ENCODE measurements around the gene ATP6V0E1. TPM values are rescaled to one million over a fixed set of nuclear protein-coding genes. Genes with fewer than 3 reads are reported as not detected.
"Not testable (repeated sequence)": the region's sequence is repeated elsewhere in the genome, so short reads cannot be mapped to it uniquely, and the experiment has no call there.

Gene ATP6V0E1
- total RNA-seq, 2 experiments from 2014 or later, result 102 to 109 TPM

GRCh38 chr5:173018358-173018757 lies 34.8 kb downstream of the ATP6V0E1 start:
- Mint-ChIP-seq H3K9me3 (ENCODE audit: low read depth) (no peaks in the 10 kb centered on the region), H3K36me3 (ENCODE audit: low read depth) (peaks cover 39% of the 10 kb centered on the region), H3K27ac (peak overlapping the region; percentile 68), H3K27me3 (no peaks in the 10 kb centered on the region), H3K4me1 (peaks cover 36% of the 10 kb centered on the region), H3K4me3 (no peak overlapping the region)
- ChIA-PET POLR2A (interaction anchor here (0.7 kb wide), 1 partner anchor 24 kb away, joined by 3 read pairs; no protein-coding TSS in a partner anchor), CTCF (interaction anchor here (1.3 kb wide), 1 partner anchor 24 kb away, joined by 3 read pairs; no protein-coding TSS in a partner anchor)
- no peak for ATAC-seq
- no peak for DNase-seq
- intact Hi-C loops (cut with DNase I, micrococcal nuclease), result no loop called here

DNA sequence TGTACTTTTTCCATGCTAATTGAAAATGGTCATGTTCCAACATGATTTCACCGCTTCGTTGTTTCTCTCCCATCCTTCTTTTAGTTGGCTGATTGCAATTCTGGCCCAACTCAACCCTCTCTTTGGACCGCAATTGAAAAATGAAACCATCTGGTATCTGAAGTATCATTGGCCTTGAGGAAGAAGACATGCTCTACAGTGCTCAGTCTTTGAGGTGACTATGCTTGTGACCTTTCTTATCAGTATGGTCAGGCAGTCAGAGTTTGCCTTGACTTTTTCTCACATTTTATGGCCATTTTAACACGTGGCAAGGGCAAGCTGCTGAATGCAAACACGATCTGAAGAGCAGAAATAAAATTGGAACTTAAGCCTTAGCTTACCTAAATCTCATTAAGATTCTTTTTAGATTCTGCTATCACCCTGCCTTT lies 36.6 kb downstream of the ATP6V0E1 start:
- Mint-ChIP-seq H3K27me3 (no peaks in the 10 kb centered on the region), H3K4me1 (peaks cover 31% of the 10 kb centered on the region), H3K27ac (no peak overlapping the region), H3K9me3 (ENCODE audit: low read depth) (no peaks in the 10 kb centered on the region), H3K36me3 (ENCODE audit: low read depth) (peaks cover 43% of the 10 kb centered on the region), H3K4me3 (no peak overlapping the region)
- ChIA-PET CTCF (interaction anchor here (1.0 to 1.3 kb wide), 2 partner anchors 15 to 37 kb away, joined by 3 to 4 read pairs; partner anchors contain the start of gene ATP6V0E1), POLR2A (no interaction called here)
- intact Hi-C loops (cut with DNase I, micrococcal nuclease), result no loop called here
- ATAC-seq (no peak), DNase-seq (no peak)

- intact Hi-C loops (cut with DNase I, micrococcal nuclease), result no loop called here
- ChIA-PET CTCF (interaction anchor here (1.0 to 1.3 kb wide), 2 partner anchors 15 to 37 kb away, joined by 3 to 4 read pairs; partner anchors contain the start of gene ATP6V0E1), POLR2A (no interaction called here)
- no peak overlapping the region for H3K4me3 Mint-ChIP-seq
- no peak for ATAC-seq
- DNase-seq, result no peak
- H3K27ac Mint-ChIP-seq, result no peak overlapping the region
- no peaks in the 10 kb centered on the region for H3K27me3 Mint-ChIP-seq
- no peaks in the 10 kb centered on the region for H3K9me3 Mint-ChIP-seq (ENCODE audit: low read depth)
- H3K4me1 Mint-ChIP-seq, result peaks cover 26% of the 10 kb centered on the region
- H3K36me3 Mint-ChIP-seq (ENCODE audit: low read depth), result peaks cover 46% of the 10 kb centered on the region
Observed at GRCh38 chr5:173020643-173021042, 37.1 kb downstream of the ATP6V0E1 start.

DNA sequence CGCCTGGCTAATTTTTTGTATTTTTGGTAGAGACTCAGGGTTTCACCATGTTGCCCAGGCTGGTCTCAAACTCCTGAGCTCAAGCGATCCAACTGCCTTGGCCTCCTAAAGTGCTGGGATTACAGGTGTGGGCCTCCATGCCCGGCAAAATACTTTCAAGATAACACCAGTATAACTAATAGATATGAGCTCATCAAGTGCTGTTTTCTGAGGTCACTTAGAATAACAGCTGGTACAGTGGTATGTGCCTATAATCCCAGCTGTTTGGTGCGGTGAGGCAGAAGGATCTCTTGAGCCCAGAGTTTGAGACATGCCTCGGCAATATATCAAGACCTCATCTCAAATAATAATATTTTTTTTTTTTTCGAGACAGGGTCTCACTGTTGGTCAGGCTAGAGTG lies 42.1 kb downstream of the ATP6V0E1 start:
- CTCF ChIA-PET, result interaction anchor here (0.6 to 1.4 kb wide), 2 partner anchors 9 to 209 kb away, joined by 3 to 4 read pairs; no protein-coding TSS in a partner anchor
- Mint-ChIP-seq H3K4me3 (no peak overlapping the region), H3K36me3 (ENCODE audit: low read depth) (peaks cover 38% of the 10 kb centered on the region), H3K9me3 (ENCODE audit: low read depth) (no peaks in the 10 kb centered on the region), H3K4me1 (peaks cover 6% of the 10 kb centered on the region), H3K27ac (no peak overlapping the region), H3K27me3 (no peaks in the 10 kb centered on the region)
- DNase-seq, result no peak
- intact Hi-C loops (cut with DNase I, micrococcal nuclease), result no loop called here
- POLR2A ChIA-PET, result interaction anchor here (0.6 kb wide), 1 partner anchor 188 kb away, joined by 3 read pairs; no protein-coding TSS in a partner anchor
- ATAC-seq, result no peak

DNA sequence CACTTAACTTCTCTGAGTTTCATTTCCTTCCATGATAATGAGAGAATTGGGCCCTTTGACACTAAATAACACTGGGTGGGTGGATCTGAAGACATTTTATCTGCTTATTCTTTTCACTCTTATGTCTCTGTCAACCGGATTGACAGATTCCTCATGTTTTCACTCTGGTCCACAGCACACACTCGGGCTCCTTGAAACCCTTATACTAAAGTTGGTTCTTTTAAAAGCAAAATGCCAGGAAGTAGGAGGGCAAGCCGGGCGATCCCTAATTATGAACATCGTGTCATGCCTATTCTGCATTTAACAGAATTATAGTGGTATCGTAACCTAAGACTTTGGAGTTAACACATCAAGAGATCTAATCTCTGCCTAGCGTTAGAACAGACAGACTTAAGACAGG lies 44.3 kb downstream of the ATP6V0E1 start:
- no peaks in the 10 kb centered on the region for H3K27me3 Mint-ChIP-seq
- intact Hi-C loops (cut with DNase I, micrococcal nuclease), result no loop called here
- peaks cover 22% of the 10 kb centered on the region for H3K36me3 Mint-ChIP-seq (ENCODE audit: low read depth)
- no peak overlapping the region for H3K4me3 Mint-ChIP-seq
- H3K9me3 Mint-ChIP-seq (ENCODE audit: low read depth), result no peaks in the 10 kb centered on the region
- DNase-seq (no peak), ATAC-seq (no peak)
- H3K27ac Mint-ChIP-seq, result no peak overlapping the region
- H3K4me1 Mint-ChIP-seq, result peaks cover 8% of the 10 kb centered on the region
- ChIA-PET CTCF (no interaction called here), POLR2A (no interaction called here)

GRCh38 chr5:173028811-173029327 lies 45.3 kb downstream of the ATP6V0E1 start:
- ChIA-PET CTCF (interaction anchor here (0.9 to 1.4 kb wide), 2 partner anchors 12 to 45 kb away, joined by 4 read pairs; partner anchors contain the start of gene ATP6V0E1), POLR2A (no interaction called here)
- no peak for DNase-seq
- H3K27ac Mint-ChIP-seq, result no peak overlapping the region
- intact Hi-C loops (cut with DNase I, micrococcal nuclease), result no loop called here
- peaks cover 16% of the 10 kb centered on the region for H3K4me1 Mint-ChIP-seq
- H3K27me3 Mint-ChIP-seq, result no peaks in the 10 kb centered on the region
- H3K36me3 Mint-ChIP-seq (ENCODE audit: low read depth), result peaks cover 20% of the 10 kb centered on the region
- no peak overlapping the region for H3K4me3 Mint-ChIP-seq
- no peaks in the 10 kb centered on the region for H3K9me3 Mint-ChIP-seq (ENCODE audit: low read depth)
- no peak for ATAC-seq

DNA sequence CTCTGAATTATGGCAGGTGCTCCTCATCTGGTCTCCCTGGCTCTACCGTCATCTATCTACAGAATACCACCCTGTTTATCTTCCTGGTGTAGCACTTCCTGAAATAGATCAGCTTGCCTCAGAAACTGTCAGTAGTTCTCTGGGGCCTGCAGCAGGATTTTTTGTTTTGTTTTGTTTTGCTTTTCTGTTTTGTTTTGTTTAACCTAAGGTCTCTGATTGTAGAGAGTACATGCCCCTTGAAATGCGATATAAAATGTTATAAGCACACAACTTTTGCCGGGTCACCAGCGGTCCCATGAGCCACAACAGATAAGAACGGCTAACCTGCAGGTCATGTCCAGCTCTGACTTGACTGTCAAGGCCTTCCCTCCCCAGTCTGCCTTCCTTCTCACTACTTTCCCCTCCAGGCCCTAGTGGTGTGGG lies 45.9 kb downstream of the ATP6V0E1 start:
- DNase-seq, result no peak
- ChIA-PET CTCF (interaction anchor here (0.5 to 1.6 kb wide), 5 partner anchors 12 to 266 kb away, joined by 3 to 5 read pairs (median 4); partner anchors contain the start of gene ATP6V0E1), POLR2A (no interaction called here)
- ATAC-seq, result peak; percentile 43
- Mint-ChIP-seq H3K4me1 (peaks cover 20% of the 10 kb centered on the region), H3K27ac (no peak overlapping the region), H3K9me3 (ENCODE audit: low read depth) (no peaks in the 10 kb centered on the region), H3K27me3 (no peaks in the 10 kb centered on the region), H3K36me3 (ENCODE audit: low read depth) (peaks cover 22% of the 10 kb centered on the region), H3K4me3 (no peak overlapping the region)
- intact Hi-C loops (cut with DNase I, micrococcal nuclease), result no loop called here

- POLR2A ChIA-PET; H3K27me3 Mint-ChIP-seq; intact Hi-C loops (cut with DNase I, micrococcal nuclease); ATAC-seq; CTCF ChIA-PET; DNase-seq; H3K27ac Mint-ChIP-seq; H3K9me3 Mint-ChIP-seq (ENCODE audit: low read depth); H3K4me3 Mint-ChIP-seq: not testable (repeated sequence)
- H3K4me1 Mint-ChIP-seq, result peaks cover 42% of the 10 kb centered on the region
- peaks cover 38% of the 10 kb centered on the region for H3K36me3 Mint-ChIP-seq (ENCODE audit: low read depth)
Observed at GRCh38 chr5:173032096-173032495, 48.5 kb downstream of the ATP6V0E1 start.

DNA sequence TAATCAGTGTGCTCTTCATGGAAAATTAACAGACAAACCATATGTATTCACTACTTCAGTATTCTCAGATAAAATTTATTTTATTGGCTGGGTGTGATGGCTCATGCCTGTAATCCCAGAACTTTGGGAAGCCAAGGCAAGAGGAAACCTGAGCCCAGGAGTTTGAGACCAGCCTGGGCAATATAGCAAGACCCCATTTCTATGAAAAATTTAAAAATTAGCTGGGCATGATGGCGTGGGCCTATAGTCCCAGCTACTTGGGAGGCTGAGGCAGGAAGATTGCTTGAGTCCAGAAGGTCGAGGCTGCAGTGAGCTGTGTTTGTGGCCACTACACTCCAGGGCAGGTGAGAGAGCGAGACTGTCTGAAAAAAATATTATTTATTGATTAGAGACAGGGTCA lies 49.2 kb downstream of the ATP6V0E1 start:
- ChIA-PET POLR2A (no interaction called here), CTCF (interaction anchor here (1.3 kb wide), 1 partner anchor 51 kb away, joined by 4 read pairs; no protein-coding TSS in a partner anchor)
- H3K27ac Mint-ChIP-seq, result no peak overlapping the region
- ATAC-seq, result no peak
- no peaks in the 10 kb centered on the region for H3K9me3 Mint-ChIP-seq (ENCODE audit: low read depth)
- H3K27me3 Mint-ChIP-seq, result no peaks in the 10 kb centered on the region
- DNase-seq, result no peak
- H3K4me3 Mint-ChIP-seq, result no peak overlapping the region
- H3K4me1 Mint-ChIP-seq, result peaks cover 45% of the 10 kb centered on the region
- intact Hi-C loops (cut with DNase I, micrococcal nuclease), result no loop called here
- H3K36me3 Mint-ChIP-seq (ENCODE audit: low read depth), result peaks cover 36% of the 10 kb centered on the region

DNA sequence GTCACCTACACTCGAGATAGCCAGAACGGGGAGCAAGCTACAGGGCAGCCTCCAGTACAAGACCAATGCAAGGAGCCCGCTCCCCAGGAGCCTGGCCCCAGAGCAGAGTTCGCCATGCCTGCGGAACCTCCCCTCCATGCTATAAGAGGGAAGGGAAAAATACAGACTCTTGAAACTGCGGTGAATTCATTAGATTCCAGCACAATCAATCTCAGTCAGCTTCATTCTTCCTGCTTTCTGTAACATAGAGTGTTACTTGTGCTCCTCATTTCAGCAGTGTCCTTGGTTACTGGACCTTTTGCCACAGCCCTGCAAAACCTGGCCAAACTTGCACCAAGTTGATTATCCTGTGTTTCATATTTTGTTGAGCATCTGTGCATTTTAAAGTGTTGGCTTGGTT lies 50.4 kb downstream of the ATP6V0E1 start:
- CTCF ChIA-PET, result interaction anchor here (1.0 to 1.4 kb wide), 3 partner anchors 8 to 50 kb away, joined by 3 to 4 read pairs (median 4); no protein-coding TSS in a partner anchor
- DNase-seq (no peak), ATAC-seq (no peak)
- peaks cover 32% of the 10 kb centered on the region for H3K36me3 Mint-ChIP-seq (ENCODE audit: low read depth)
- no peaks in the 10 kb centered on the region for H3K9me3 Mint-ChIP-seq (ENCODE audit: low read depth)
- intact Hi-C loops (cut with DNase I, micrococcal nuclease), result no loop called here
- H3K27me3 Mint-ChIP-seq, result no peaks in the 10 kb centered on the region
- POLR2A ChIA-PET, result no interaction called here
- peak overlapping the region; percentile 53 for H3K27ac Mint-ChIP-seq
- peaks cover 47% of the 10 kb centered on the region for H3K4me1 Mint-ChIP-seq
- H3K4me3 Mint-ChIP-seq, result no peak overlapping the region

GRCh38 chr5:173035904-173036707 lies 52.5 kb downstream of the ATP6V0E1 start:
- ChIA-PET CTCF (interaction anchor here (0.5 to 2.2 kb wide), 18 partner anchors 8 to 666 kb away, joined by 3 to 12 read pairs (median 3); partner anchors contain the start of gene ATP6V0E1), POLR2A (interaction anchor here (1.2 to 1.4 kb wide), 5 partner anchors 20 to 77 kb away, joined by 4 to 9 read pairs (median 5); partner anchors contain the start of genes ATP6V0E1 and RPL26L1)
- H3K27me3 Mint-ChIP-seq, result no peaks in the 10 kb centered on the region
- H3K4me1 Mint-ChIP-seq, result peaks cover 62% of the 10 kb centered on the region
- H3K4me3 Mint-ChIP-seq, result peak overlapping the region; percentile 59
- H3K36me3 Mint-ChIP-seq (ENCODE audit: low read depth), result peaks cover 32% of the 10 kb centered on the region
- intact Hi-C loops (cut with DNase I, micrococcal nuclease), result loop anchor here (1.0 kb wide), 4 partner anchors 20 to 108 kb away; partner anchors contain the start of genes BNIP1 (in 1 of the 2) and CREBRF (in 1 of the 2)
- peak overlapping the region; percentile 96 for H3K27ac Mint-ChIP-seq
- peak; percentile 74 for DNase-seq
- ATAC-seq, result peak; percentile 39
- no peaks in the 10 kb centered on the region for H3K9me3 Mint-ChIP-seq (ENCODE audit: low read depth)

Data from activated CD4-positive, alpha-beta T cell treated with anti-CD3 and anti-CD28 coated beads for 36 hours (primary cell).